Uterus (tissue), 4 donors: ENCODE measurements around the gene CACNA2D2. TPM values are rescaled to one million over a fixed set of nuclear protein-coding genes. Genes with fewer than 3 reads are reported as not detected.

ENCODE experiments used
- DNase-seq, 2 donors: peaks; one replicate each; pipeline ENCODE4 v3.0.0-alpha.2; 2019 to 2020
- H3K27ac ChIP-seq, 2 donors: fragments of 200-600 bp; sonication (generic); 1 replicate in 1 of 2; 2 replicates in 1 of 2; pipeline ENCODE4 v1.5.1; 2016 to 2018
- H3K27me3 ChIP-seq, 2 donors: fragments of 200-600 bp; sonication (generic); one replicate each; pipeline ENCODE4 v1.5.1; 2018 to 2019; ENCODE audit warnings: control low read depth in 1 of 2
- H3K36me3 ChIP-seq, 2 donors: fragments of 200-600 bp; sonication (generic); one replicate each; pipeline ENCODE4 v1.5.1; 2019; ENCODE audit warnings: control low read depth in 1 of 2
- H3K4me1 ChIP-seq, 2 donors: fragments of 200-600 bp; sonication (generic); one replicate each; pipeline ENCODE4 v1.5.1; 2018 to 2019; ENCODE audit warnings: control low read depth in 1 of 2
- H3K4me3 ChIP-seq, 2 donors: fragments of 200-600 bp; sonication (generic); 1 replicate in 1 of 2; 2 replicates in 1 of 2; pipeline ENCODE4 v1.5.1; 2018 to 2019; ENCODE audit warnings: mild to moderate bottlenecking in 1 of 2
- H3K9me3 ChIP-seq, 2 donors: fragments of 200-600 bp; sonication (generic); one replicate each; pipeline ENCODE4 v1.5.1; 2019; ENCODE audit warnings: control low read depth in 1 of 2
- POLR2A ChIP-seq, 2 donors: fragments of 450-650 bp; IDR thresholded peaks; one replicate each; pipeline ENCODE4 v1.6.1; 2016; ENCODE audit warnings: antibody characterized with exemption in 2 of 2, mild to moderate bottlenecking in 1 of 2, moderate library complexity in 1 of 2
- intact Hi-C: fragments of 100-400 bp; cut with DNase I; formaldehyde crosslinking; loops from one replicate; pipeline ENCODE4 v1.15.1; 2023; ENCODE audit warnings: low total_unique reads
- total RNA-seq, 4 donors: library from RNA; depleted of rRNA in 3 of 4; stranded (reverse); fragments of >200 nt in 3 of 4; gene quantifications; one replicate each; pipeline versions ENCODE4 v1.1.0 to v1.2.4, GENCODE V29; 2014 to 2023
- TF ChIP-seq, protein P1 (sequence below), 4 experiments: fragments of 200-600 bp in 2 of 4; fragments of 450-650 bp in 2 of 4; sonication (generic) in 2 of 4; IDR thresholded peaks; one replicate each; pipeline ENCODE4 v1.5.1; 2016 to 2019; ENCODE audit warnings: antibody characterized with exemption in 4 of 4, mild to moderate bottlenecking in 2 of 4, moderate library complexity in 1 of 4
- donor health status: DM: yes; HTN: yes; CAD: no.

Gene CACNA2D2
- total RNA-seq, 4 donors from 2014 or later, result under 0.01 to 6.1 (median 5.3) TPM; not detected in 1

DNA sequence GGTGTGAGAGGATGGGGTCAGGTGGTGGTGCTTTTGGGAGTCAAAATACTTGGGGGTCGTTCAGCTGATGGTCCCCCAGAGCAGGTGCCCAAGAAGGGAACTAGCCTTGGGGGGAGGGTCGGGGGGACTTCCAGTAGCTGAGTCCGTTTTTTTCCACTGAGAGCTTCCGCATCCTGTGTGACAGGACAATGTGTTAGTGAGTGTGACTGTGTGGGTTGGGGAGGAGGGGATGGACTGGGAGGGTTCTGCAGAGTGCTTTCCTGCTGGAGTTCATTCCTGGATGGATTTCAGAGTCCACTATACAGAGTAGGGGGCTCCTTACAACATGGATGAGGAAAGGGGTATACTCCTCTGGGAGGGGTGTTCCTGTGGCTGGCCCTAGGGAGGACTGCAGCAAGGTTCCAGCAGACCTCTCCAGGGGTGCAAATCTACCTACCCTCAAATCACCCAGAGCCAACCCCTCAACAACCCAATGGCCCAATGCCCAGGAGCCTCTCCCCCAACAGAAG lies 180.3 kb downstream of the CACNA2D2 start:
- intact Hi-C loops, result no loop called here
- H3K4me1 ChIP-seq, result peaks cover 0 to 29% of the 10 kb centered on the region in 2 donors
- peak overlapping the region; percentile 95 to 96 for H3K27ac ChIP-seq
- H3K9me3 ChIP-seq, result no peaks in the 10 kb centered on the region
- H3K27me3 ChIP-seq, result no peaks in the 10 kb centered on the region
- no peak overlapping the region for H3K4me3 ChIP-seq
- H3K36me3 ChIP-seq, result no peaks in the 10 kb centered on the region
- TF ChIP-seq, protein P1, sequence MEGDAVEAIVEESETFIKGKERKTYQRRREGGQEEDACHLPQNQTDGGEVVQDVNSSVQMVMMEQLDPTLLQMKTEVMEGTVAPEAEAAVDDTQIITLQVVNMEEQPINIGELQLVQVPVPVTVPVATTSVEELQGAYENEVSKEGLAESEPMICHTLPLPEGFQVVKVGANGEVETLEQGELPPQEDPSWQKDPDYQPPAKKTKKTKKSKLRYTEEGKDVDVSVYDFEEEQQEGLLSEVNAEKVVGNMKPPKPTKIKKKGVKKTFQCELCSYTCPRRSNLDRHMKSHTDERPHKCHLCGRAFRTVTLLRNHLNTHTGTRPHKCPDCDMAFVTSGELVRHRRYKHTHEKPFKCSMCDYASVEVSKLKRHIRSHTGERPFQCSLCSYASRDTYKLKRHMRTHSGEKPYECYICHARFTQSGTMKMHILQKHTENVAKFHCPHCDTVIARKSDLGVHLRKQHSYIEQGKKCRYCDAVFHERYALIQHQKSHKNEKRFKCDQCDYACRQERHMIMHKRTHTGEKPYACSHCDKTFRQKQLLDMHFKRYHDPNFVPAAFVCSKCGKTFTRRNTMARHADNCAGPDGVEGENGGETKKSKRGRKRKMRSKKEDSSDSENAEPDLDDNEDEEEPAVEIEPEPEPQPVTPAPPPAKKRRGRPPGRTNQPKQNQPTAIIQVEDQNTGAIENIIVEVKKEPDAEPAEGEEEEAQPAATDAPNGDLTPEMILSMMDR (IDR thresholded peaks at IDR 0.05), result no peak
- TF ChIP-seq POLR2A (IDR thresholded peaks at IDR 0.05), result no peak
- peak in 1 of 2 donors; percentile 61 for DNase-seq

DNA sequence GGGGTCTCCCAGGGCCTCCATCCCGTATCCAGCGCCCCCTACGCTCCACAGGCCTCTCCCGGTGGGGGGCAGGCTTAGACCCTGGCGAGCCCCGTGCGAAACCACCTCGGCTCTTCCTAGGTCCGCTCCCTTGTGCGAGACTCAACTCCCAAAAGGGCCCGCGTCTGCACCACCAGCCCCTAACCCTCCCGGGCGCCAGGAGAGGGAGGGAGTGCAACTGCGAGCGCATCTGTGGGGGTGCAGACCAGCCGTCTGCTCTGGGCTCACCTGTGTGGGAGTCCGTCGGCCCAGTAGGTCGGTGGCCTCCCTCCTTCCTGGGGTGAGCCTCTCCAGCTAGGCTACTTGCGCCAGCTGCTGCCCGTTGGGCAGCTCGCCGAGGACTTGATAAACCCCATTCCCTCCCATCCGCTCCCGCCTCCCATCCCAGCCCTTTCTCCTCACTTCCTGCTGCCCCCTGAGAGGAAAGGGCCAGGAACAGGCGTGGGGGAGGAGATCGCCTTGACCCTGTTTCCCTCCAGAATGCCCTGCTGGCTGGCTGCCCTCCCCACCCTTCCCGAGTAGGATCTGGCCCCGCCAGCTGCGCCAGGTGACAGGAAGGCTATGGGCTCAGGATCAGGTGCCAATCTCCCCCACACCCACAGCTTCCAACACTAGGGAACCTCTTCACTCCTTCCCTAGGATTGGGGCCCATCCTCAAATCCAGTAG lies 180.9 kb downstream of the CACNA2D2 start, which contains the start of gene HYAL2:
TSS of gene HYAL2 (minus strand) at position 360 of the 706 bp plus-strand sequence. CDS start 2,256 bp downstream, outside the sequence.
- no peaks in the 10 kb centered on the region for H3K27me3 ChIP-seq
- peak within 1 kb of the TSS; percentile 95 to 96 for H3K27ac ChIP-seq
- H3K4me3 ChIP-seq, result peak within 1 kb of the TSS; percentile 71 to 83
- H3K4me1 ChIP-seq, result peaks cover 0 to 33% of the 10 kb centered on the region in 2 donors
- peak; percentile 66 to 84 for DNase-seq
- no peaks in the 10 kb centered on the region for H3K9me3 ChIP-seq
- H3K36me3 ChIP-seq, result no peaks in the 10 kb centered on the region
- TF ChIP-seq, protein P1 (IDR thresholded peaks at IDR 0.05), result no peak
- peak in 1 of 2 donors; percentile 6 for TF ChIP-seq POLR2A (IDR thresholded peaks at IDR 0.05)
- intact Hi-C loops, result no loop called here

DNA sequence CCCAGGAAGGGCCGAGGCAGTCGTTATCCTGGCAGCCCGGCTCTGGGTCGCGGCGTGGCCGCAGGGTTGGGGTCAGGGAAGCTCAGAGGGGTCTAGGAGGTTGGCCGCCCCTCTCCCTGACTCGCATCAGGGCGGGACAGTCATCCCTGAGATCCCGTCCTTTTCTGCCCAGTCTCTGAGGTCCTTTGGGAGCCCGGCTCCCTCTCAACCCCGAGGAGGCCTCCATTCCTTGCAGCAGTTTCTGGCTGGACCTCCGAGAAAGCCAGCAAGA lies 181.4 kb downstream of the CACNA2D2 start:
- Histone ChIP-seq H3K4me1 (peaks cover 0 to 33% of the 10 kb centered on the region in 2 donors), H3K36me3 (no peaks in the 10 kb centered on the region), H3K9me3 (no peaks in the 10 kb centered on the region), H3K4me3 (peak overlapping the region; percentile 71 to 83), H3K27ac (peak overlapping the region; percentile 95 to 96), H3K27me3 (no peaks in the 10 kb centered on the region)
- TF ChIP-seq, protein P1 (IDR thresholded peaks at IDR 0.05), result no peak
- TF ChIP-seq POLR2A (IDR thresholded peaks at IDR 0.05), result peak in 1 of 2 donors; percentile 29
- intact Hi-C loops, result no loop called here
- DNase-seq, result no peak

DNA sequence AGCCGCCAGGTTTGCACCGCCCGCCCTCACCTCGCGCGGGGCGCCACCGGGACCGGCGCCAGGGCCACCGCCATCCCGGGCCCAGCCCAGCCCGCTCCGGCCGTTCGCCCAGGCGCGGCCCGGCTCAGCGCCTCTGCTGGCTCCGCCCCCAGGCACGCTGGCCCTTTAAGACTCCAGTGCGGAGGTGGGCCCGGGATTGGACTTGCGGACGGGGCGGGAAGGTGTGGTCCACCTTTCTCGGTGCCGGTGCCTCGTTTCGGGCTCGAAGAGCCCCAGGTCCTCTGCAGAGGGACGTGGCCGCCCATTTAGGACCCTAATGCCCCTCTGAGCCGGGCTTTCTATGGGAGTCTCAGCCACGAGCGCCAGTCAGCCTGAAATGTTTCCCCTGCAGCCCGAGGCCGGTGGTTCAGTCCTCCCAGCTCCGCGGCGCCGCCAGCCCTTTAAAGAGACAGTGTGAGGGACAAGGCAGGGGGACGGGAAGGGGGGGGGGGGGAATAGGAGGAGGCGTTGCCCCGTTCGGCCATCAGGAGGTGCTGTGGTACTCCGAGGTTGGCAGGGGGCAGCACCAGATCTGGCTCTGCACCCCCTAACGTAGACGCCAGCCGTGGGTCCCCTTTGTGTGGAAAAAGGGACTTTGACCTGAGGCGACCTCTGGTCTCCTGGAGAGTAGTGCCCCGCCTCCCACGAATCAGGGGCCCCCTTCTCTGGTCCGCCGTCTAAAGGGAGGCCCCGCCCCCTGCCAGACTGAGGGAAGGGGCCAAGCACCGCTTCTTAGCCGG lies 181.9 kb downstream of the CACNA2D2 start:
- H3K4me1 ChIP-seq, result peaks cover 0 to 32% of the 10 kb centered on the region in 2 donors

More for the DNA sequence above, 181.9 kb downstream of the CACNA2D2 start:
- Histone ChIP-seq H3K36me3 (no peaks in the 10 kb centered on the region), H3K9me3 (no peaks in the 10 kb centered on the region), H3K27me3 (no peaks in the 10 kb centered on the region), H3K4me3 (peak overlapping the region; percentile 71 to 83), H3K27ac (peak overlapping the region; percentile 95 to 96)
- peak; percentile 23 to 72 for TF ChIP-seq POLR2A (IDR thresholded peaks at IDR 0.05)
- TF ChIP-seq, protein P1 (IDR thresholded peaks at IDR 0.05), result peak; percentile 28 to 58 (median 48)
- peak; percentile 88 to 90 for DNase-seq
- intact Hi-C loops, result no loop called here
